ENCODE results near the gene THUMPD1. TPM values are rescaled to one million over a fixed set of nuclear protein-coding genes. Genes with fewer than 3 reads are reported as not detected.
A peak's percentile ranks its signal among the peaks of the same experiment; 100 is the strongest.

The THUMPD1 gene
- total and polyA plus RNA-seq, 2 of the 4 experiments (the other 2 are of a cell fraction) = 34.5 to 109 TPM

GRCh38 chr16:20768818-20769217, 27.2 kb upstream of the THUMPD1 start:
- no peak overlapping the region for H2BK20ac ChIP-seq (ENCODE audit: low read depth, low read length)
- no peak overlapping the region for H2BK5ac ChIP-seq (ENCODE audit: low read depth, low read length, poor library complexity, severe bottlenecking)
- ChIA-PET CTCF (no interaction called here), POLR2A (ENCODE audit: unreplicated experiment) (no interaction called here)
- ATAC-seq (ENCODE audit: low read depth) (no peak), DNase-seq (no peak)
- H2AK9ac ChIP-seq (replicated peaks; ENCODE audit: low read depth, low read length, poor library complexity) = no peak overlapping the region
- H2BK15ac ChIP-seq (ENCODE audit: low read depth, low read length) = no peak overlapping the region
- no peak overlapping the region for H4K91ac ChIP-seq (ENCODE audit: insufficient read depth, low read depth, low read length)
- no CpG with 5 or more reads among the region's 1 CpG for WGBS, 2 experiments (ENCODE audit: extremely low coverage in 2 of 2, insufficient read length in 1 of 2)
- no peak overlapping the region for H3K23ac ChIP-seq (ENCODE audit: low read depth, low read length)
- no peak overlapping the region for H2AK5ac ChIP-seq (ENCODE audit: low read depth, low read length)
- H3K4ac ChIP-seq (ENCODE audit: low read depth, low read length) = no peak overlapping the region
- no peak overlapping the region for H3K14ac ChIP-seq (replicated peaks; ENCODE audit: low read depth, low read length)
- H3K18ac ChIP-seq (ENCODE audit: low read depth, low read length) = no peak overlapping the region
- dilution Hi-C loops (cut with HindIII; ENCODE audit: low sequenced_read_pairs, unreplicated experiment) = no loop called here
- H3K4me2 ChIP-seq (ENCODE audit: low read depth, low read length) = no peak overlapping the region
- H3K9ac ChIP-seq (ENCODE audit: low read depth, low read length) = no peak overlapping the region
- TF ChIP-seq CHD1 (IDR thresholded peaks at IDR 0.05; ENCODE audit: low read depth, low read length) (no peak), MAFK (IDR thresholded peaks at IDR 0.05; ENCODE audit: low read depth, low read length) (peak; percentile 58), RCOR1 (IDR thresholded peaks at IDR 0.05; ENCODE audit: insufficient replicate concordance, low read length) (no peak)
- H4K5ac ChIP-seq (ENCODE audit: low read depth, low read length) = no peak overlapping the region
- no peaks in the 10 kb centered on the region for H3K9me3 ChIP-seq (ENCODE audit: control insufficient read depth, insufficient read depth, low read length)
- no peak overlapping the region for H3K56ac ChIP-seq (ENCODE audit: extremely low read depth, insufficient read depth, low read length)
- H3K36me3 ChIP-seq (ENCODE audit: control insufficient read depth, insufficient read depth, low read length) = no peaks in the 10 kb centered on the region
- no peak overlapping the region for H3K4me3 ChIP-seq (ENCODE audit: insufficient read depth, low read depth, low read length)
- no peak overlapping the region for H3K27ac ChIP-seq (ENCODE audit: insufficient read depth, low read length)
- H4K8ac ChIP-seq (ENCODE audit: low read depth in 2 of 2, low read length in 2 of 2) = no peak overlapping the region
- BruUV-seq (replicated peaks) = no TSS peak
- H3K4me1 ChIP-seq (ENCODE audit: control insufficient read depth, insufficient read depth, low read length) = no peaks in the 10 kb centered on the region
- in situ Hi-C loops (cut with MboI; ENCODE audit: low sequenced_read_pairs) = no loop called here
- no peaks in the 10 kb centered on the region for H3K79me1 ChIP-seq (ENCODE audit: low read depth in 1 of 2, low read length in 2 of 2)
- H4K20me1 ChIP-seq (ENCODE audit: insufficient read depth, low read length) = no peaks in the 10 kb centered on the region
- no peaks in the 10 kb centered on the region for H3K9me1 ChIP-seq (ENCODE audit: insufficient read depth, low read length)
- H2BK120ac ChIP-seq (ENCODE audit: low read depth, low read length) = no peak overlapping the region
- intact Hi-C loops (cut with micrococcal nuclease) = no loop called here
- H3K27me3 ChIP-seq (ENCODE audit: control insufficient read depth, insufficient read depth, low read length) = no peaks in the 10 kb centered on the region
- no peak overlapping the region for H2AFZ ChIP-seq (replicated peaks; ENCODE audit: low read length, poor library complexity)
